Measurements from ENCODE around the gene ADCY9.

The ADCY9 gene

GRCh38 chr16:4085405-4085970 lies 30.8 kb downstream of the ADCY9 start:
- Histone ChIP-seq H3K27ac (ENCODE audit: extremely low read depth, low read depth, low read length) (no peak overlapping the region), H3K36me3 (ENCODE audit: control insufficient read depth in 2 of 2, insufficient read depth in 1 of 2, low read length in 2 of 2) (no peaks in the 10 kb centered on the region), H3K4me1 (ENCODE audit: control insufficient read depth, insufficient read depth, low read length) (no peaks in the 10 kb centered on the region), H3K4me3 (ENCODE audit: low read depth, low read length) (no peak overlapping the region), H3K9me3 (ENCODE audit: control insufficient read depth, insufficient read depth, low read depth, low read length) (no peaks in the 10 kb centered on the region)
- TF ChIP-seq AEBP2 (tag by site-specific recombination; IDR thresholded peaks at IDR 0.05; ENCODE audit: borderline replicate concordance) (no peak), KLF1 (tag by site-specific recombination; IDR thresholded peaks at IDR 0.05) (peak; percentile 60)
- ChIA-PET CTCF (no interaction called here), POLR2A (interaction anchor here (0.6 kb wide), 2 partner anchors 67 to 90 kb away, joined by 3 to 4 read pairs; no protein-coding TSS in a partner anchor)

GRCh38 chr16:4083347-4083870 lies 32.8 kb downstream of the ADCY9 start:
- TF ChIP-seq ZNF140 (tag by site-specific recombination; IDR thresholded peaks at IDR 0.05) (peak; percentile 93), ZNF146 (tag by site-specific recombination; IDR thresholded peaks at IDR 0.05) (peak; percentile 100), ZNF580 (tag by site-specific recombination; IDR thresholded peaks at IDR 0.05) (peak; percentile 77; the same call in 1 of the 2 replicates), ZBTB1 (tag by site-specific recombination; IDR thresholded peaks at IDR 0.05) (no peak), PRDM2 (tag by site-specific recombination; IDR thresholded peaks at IDR 0.05; ENCODE audit: borderline replicate concordance) (no peak)
- H3K9me3 ChIP-seq (ENCODE audit: control insufficient read depth, insufficient read depth, low read depth, low read length) = no peaks in the 10 kb centered on the region
- no peak overlapping the region for H3K27ac ChIP-seq (ENCODE audit: extremely low read depth, low read depth, low read length)
- no peaks in the 10 kb centered on the region for H3K36me3 ChIP-seq (ENCODE audit: control insufficient read depth in 2 of 2, insufficient read depth in 1 of 2, low read length in 2 of 2)
- ChIA-PET CTCF (no interaction called here), POLR2A (no interaction called here)
- H3K4me3 ChIP-seq (ENCODE audit: low read depth, low read length) = no peak overlapping the region
- H3K4me1 ChIP-seq (ENCODE audit: control insufficient read depth, insufficient read depth, low read length) = no peaks in the 10 kb centered on the region

GRCh38 chr16:4082474-4083044 lies 33.7 kb downstream of the ADCY9 start:
- Histone ChIP-seq H3K4me1 (ENCODE audit: control insufficient read depth, insufficient read depth, low read length) (no peaks in the 10 kb centered on the region), H3K9me3 (ENCODE audit: control insufficient read depth, insufficient read depth, low read depth, low read length) (no peaks in the 10 kb centered on the region), H3K4me3 (ENCODE audit: low read depth, low read length) (no peak overlapping the region), H3K27ac (ENCODE audit: extremely low read depth, low read depth, low read length) (no peak overlapping the region), H3K36me3 (ENCODE audit: control insufficient read depth in 2 of 2, insufficient read depth in 1 of 2, low read length in 2 of 2) (no peaks in the 10 kb centered on the region)
- ChIA-PET POLR2A (no interaction called here), CTCF (interaction anchor here (0.6 kb wide), 1 partner anchor 10 kb away, joined by 4 read pairs; no protein-coding TSS in a partner anchor)
- TF ChIP-seq EGR2 (tag by site-specific recombination; IDR thresholded peaks at IDR 0.05; ENCODE audit: low read depth) (peak; percentile 84), ZSCAN4 (tag by site-specific recombination; IDR thresholded peaks at IDR 0.05) (peak; percentile 97), ZBTB11 (tag by site-specific recombination; conservative IDR thresholded peaks at IDR 0.05; ENCODE audit: low read depth) (no peak), PRDM6 (tag by site-specific recombination; IDR thresholded peaks at IDR 0.05) (no peak)
